Ramos (cell line): Measurements from ENCODE around the gene TMEM154.

ENCODE experiments used
- in situ Hi-C: fragments of 300-500 bp; cut with MboI; formaldehyde crosslinking; loops from one replicate; pipeline ENCODE4 v1.14.3; 2022; ENCODE audit warnings: low sequenced_read_pairs; ENCODE audit not compliant: unreplicated experiment

TMEM154 gene

GRCh38 chr4:152697284-152698088, 17.7 kb upstream of the TMEM154 start:
- in situ Hi-C loops, result no loop called here

GRCh38 chr4:152696764-152697261, 17.0 kb upstream of the TMEM154 start:
- in situ Hi-C loops, result no loop called here

- in situ Hi-C loops, result no loop called here
These were observed 14.1 kb upstream of the TMEM154 start for GRCh38 chr4:152693871-152694270.

GRCh38 chr4:152691761-152692160, 12.0 kb upstream of the TMEM154 start:
- in situ Hi-C loops, result no loop called here

GRCh38 chr4:152690706-152691651, 11.2 kb upstream of the TMEM154 start:
- in situ Hi-C loops, result no loop called here

- in situ Hi-C loops, result no loop called here
These were observed 10.1 kb upstream of the TMEM154 start for GRCh38 chr4:152689615-152690501.

- in situ Hi-C loops, result no loop called here
These were observed 8.3 kb upstream of the TMEM154 start for GRCh38 chr4:152687974-152688599.

- in situ Hi-C loops, result no loop called here
These were observed 6.7 kb upstream of the TMEM154 start for GRCh38 chr4:152686452-152687013.

- in situ Hi-C loops, result no loop called here
These were observed 4.8 kb upstream of the TMEM154 start for GRCh38 chr4:152684587-152684986.

- in situ Hi-C loops, result no loop called here
These were observed 4.2 kb upstream of the TMEM154 start for GRCh38 chr4:152684007-152684406.

GRCh38 chr4:152682143-152682941, 2.5 kb upstream of the TMEM154 start:
- in situ Hi-C loops, result no loop called here

- in situ Hi-C loops, result no loop called here
These were observed 1.3 kb upstream of the TMEM154 start for GRCh38 chr4:152680988-152681603.

- in situ Hi-C loops, result no loop called here
These were observed 956 bp downstream of the TMEM154 start for GRCh38 chr4:152678841-152679240.

- in situ Hi-C loops, result no loop called here
These were observed 2.7 kb downstream of the TMEM154 start for GRCh38 chr4:152677117-152677516.

- in situ Hi-C loops, result no loop called here
These were observed 3.5 kb downstream of the TMEM154 start for GRCh38 chr4:152676052-152676854.

- in situ Hi-C loops, result loop anchor here (25.0 kb wide), 2 partner anchors 663 to 763 kb away; partner anchors contain the start of gene MND1
These were observed 5.4 kb downstream of the TMEM154 start for GRCh38 chr4:152674359-152674758.

- in situ Hi-C loops, result loop anchor here (25.0 kb wide), 2 partner anchors 664 to 764 kb away; partner anchors contain the start of gene MND1
These were observed 6.3 kb downstream of the TMEM154 start for GRCh38 chr4:152673489-152673888.
